ENCODE data around the gene NTSR2. TPM values are rescaled to one million over a fixed set of nuclear protein-coding genes. Genes with fewer than 3 reads are reported as not detected.

Gene NTSR2
- total RNA-seq, 1 experiment from 2014 or later = not detected

DNA sequence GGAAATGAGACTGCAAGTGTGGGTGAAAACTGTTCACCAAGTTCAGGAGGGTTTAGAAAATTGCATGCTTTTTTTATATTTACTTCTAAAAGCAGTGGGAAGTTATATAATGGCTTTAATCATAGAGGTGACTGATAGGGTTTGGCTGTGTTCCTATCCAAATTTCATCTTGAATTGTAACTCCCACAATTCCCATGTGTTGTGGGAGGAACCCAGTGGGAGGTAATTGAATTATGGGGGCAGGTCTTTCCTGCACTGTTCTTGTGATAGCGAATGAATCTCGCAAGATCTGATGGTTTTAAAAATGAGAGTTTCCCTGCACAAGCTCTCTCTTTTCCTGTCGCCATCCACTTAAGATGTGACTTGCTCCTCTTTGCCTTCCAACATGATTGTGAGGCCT, 35.7 kb upstream of the NTSR2 start:
- Mint-ChIP-seq H3K4me1 (ENCODE audit: insufficient read depth, unreplicated experiment) (peaks cover 7% of the 10 kb centered on the region), H3K9me3 (ENCODE audit: unreplicated experiment) (peaks cover 14% of the 10 kb centered on the region), H3K4me3 (ENCODE audit: unreplicated experiment) (no peak overlapping the region), H3K27me3 (ENCODE audit: insufficient read depth, unreplicated experiment) (no peaks in the 10 kb centered on the region), H3K27ac (ENCODE audit: low read depth, unreplicated experiment) (no peak overlapping the region), H3K36me3 (ENCODE audit: insufficient read depth, unreplicated experiment) (peaks cover 4% of the 10 kb centered on the region)
- no TSS peak for BruUV-seq (replicated peaks)
- TF ChIP-seq, protein P1, sequence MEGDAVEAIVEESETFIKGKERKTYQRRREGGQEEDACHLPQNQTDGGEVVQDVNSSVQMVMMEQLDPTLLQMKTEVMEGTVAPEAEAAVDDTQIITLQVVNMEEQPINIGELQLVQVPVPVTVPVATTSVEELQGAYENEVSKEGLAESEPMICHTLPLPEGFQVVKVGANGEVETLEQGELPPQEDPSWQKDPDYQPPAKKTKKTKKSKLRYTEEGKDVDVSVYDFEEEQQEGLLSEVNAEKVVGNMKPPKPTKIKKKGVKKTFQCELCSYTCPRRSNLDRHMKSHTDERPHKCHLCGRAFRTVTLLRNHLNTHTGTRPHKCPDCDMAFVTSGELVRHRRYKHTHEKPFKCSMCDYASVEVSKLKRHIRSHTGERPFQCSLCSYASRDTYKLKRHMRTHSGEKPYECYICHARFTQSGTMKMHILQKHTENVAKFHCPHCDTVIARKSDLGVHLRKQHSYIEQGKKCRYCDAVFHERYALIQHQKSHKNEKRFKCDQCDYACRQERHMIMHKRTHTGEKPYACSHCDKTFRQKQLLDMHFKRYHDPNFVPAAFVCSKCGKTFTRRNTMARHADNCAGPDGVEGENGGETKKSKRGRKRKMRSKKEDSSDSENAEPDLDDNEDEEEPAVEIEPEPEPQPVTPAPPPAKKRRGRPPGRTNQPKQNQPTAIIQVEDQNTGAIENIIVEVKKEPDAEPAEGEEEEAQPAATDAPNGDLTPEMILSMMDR (IDR thresholded peaks at IDR 0.05; ENCODE audit: unreplicated experiment) = no peak
- intact Hi-C loops (cut with micrococcal nuclease) = no loop called here
- DNase-seq (ENCODE audit: unreplicated experiment) = no peak
- CTCF ChIA-PET = interaction anchor here (1.0 to 1.6 kb wide), 6 partner anchors 13 to 25 kb away, joined by 3 to 8 read pairs (median 5); no protein-coding TSS in a partner anchor
- POLR2A ChIA-PET = no interaction called here

DNA sequence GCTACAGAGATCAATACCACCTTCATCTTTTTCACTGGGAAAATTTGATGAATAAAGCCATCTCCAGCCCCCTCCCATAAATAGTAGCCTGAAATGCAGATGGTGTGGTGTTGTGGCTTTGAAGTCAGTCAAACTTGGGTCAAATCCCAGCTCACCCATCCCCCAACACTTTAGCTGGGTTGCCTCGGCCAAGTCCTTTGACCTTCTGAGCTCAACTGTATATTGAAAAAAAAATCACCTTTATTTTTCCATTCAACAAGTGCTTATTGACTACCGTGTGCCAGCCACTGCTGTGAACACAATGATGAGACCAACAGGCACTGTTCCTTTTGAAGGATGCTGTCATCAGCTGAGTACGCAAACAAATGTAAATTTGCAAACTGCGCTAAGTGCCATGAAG, 35.1 kb upstream of the NTSR2 start:
- peaks cover 4% of the 10 kb centered on the region for H3K4me1 Mint-ChIP-seq (ENCODE audit: insufficient read depth, unreplicated experiment)
- H3K4me3 Mint-ChIP-seq (ENCODE audit: unreplicated experiment) = no peak overlapping the region
- no peak overlapping the region for H3K27ac Mint-ChIP-seq (ENCODE audit: low read depth, unreplicated experiment)
- no peak for DNase-seq (ENCODE audit: unreplicated experiment)
- intact Hi-C loops (cut with micrococcal nuclease) = no loop called here
- CTCF ChIA-PET = interaction anchor here (0.6 to 1.6 kb wide), 6 partner anchors 12 to 74 kb away, joined by 4 to 8 read pairs (median 4); no protein-coding TSS in a partner anchor
- no TSS peak for BruUV-seq (replicated peaks)
- POLR2A ChIA-PET = interaction anchor here (0.7 kb wide), 1 partner anchor 550 kb away, joined by 3 read pairs; the partner anchor contains the start of gene SLC66A3
- peaks cover 4% of the 10 kb centered on the region for H3K36me3 Mint-ChIP-seq (ENCODE audit: insufficient read depth, unreplicated experiment)
- peaks cover 14% of the 10 kb centered on the region for H3K9me3 Mint-ChIP-seq (ENCODE audit: unreplicated experiment)
- TF ChIP-seq, protein P1 (IDR thresholded peaks at IDR 0.05; ENCODE audit: unreplicated experiment) = no peak
- H3K27me3 Mint-ChIP-seq (ENCODE audit: insufficient read depth, unreplicated experiment) = no peaks in the 10 kb centered on the region

DNA sequence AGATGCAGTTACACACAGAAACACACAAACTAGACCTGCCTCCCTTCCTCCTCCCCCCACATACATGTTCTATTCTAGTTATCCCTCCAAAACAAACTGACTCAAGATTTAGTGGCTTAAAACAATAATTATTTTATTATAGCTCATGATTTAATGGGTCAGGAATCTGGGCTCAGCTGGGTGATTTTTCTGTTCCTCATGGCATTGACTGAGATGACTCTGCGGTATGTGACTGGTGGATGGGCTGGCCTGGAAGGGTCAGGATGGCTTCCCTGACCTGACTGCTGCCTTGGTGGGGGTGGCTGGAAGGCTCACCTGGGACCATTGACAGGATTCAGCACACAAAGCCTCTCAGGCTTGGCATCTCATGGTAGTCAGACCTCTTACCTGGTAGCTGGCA, 33.7 kb upstream of the NTSR2 start:
- CTCF ChIA-PET = interaction anchor here (1.4 kb wide), 1 partner anchor 11 kb away, joined by 3 read pairs; no protein-coding TSS in a partner anchor
- no peak overlapping the region for H3K27ac Mint-ChIP-seq (ENCODE audit: low read depth, unreplicated experiment)
- intact Hi-C loops (cut with micrococcal nuclease) = no loop called here

DNA sequence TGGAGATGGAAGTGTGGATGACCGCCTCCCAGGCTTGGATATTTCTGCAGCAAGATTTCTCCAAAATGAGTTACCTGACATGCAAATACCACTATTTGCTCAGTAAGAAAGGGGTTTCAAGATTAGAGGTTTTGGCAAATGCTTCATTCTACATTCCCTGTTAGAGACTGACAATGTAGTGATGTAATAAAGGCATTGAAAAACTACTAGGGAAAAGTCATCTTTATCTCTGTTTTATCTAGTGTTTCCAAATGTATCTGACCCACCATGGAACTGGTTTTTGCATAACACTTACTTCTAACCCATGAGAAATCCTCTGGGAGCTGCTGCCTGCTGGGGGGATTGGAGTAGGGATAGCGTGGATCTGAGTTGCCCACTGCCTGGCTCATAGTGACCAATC, 33.0 kb upstream of the NTSR2 start:
- DNase-seq (ENCODE audit: unreplicated experiment) = no peak
- CTCF ChIA-PET = interaction anchor here (1.4 kb wide), 1 partner anchor 10 kb away, joined by 3 read pairs; no protein-coding TSS in a partner anchor
- Mint-ChIP-seq H3K27ac (ENCODE audit: low read depth, unreplicated experiment) (no peak overlapping the region), H3K4me3 (ENCODE audit: unreplicated experiment) (no peak overlapping the region), H3K27me3 (ENCODE audit: insufficient read depth, unreplicated experiment) (no peaks in the 10 kb centered on the region), H3K9me3 (ENCODE audit: unreplicated experiment) (peaks cover 14% of the 10 kb centered on the region), H3K36me3 (ENCODE audit: insufficient read depth, unreplicated experiment) (peaks cover 4% of the 10 kb centered on the region), H3K4me1 (ENCODE audit: insufficient read depth, unreplicated experiment) (no peaks in the 10 kb centered on the region)
- no TSS peak for BruUV-seq (replicated peaks)
- TF ChIP-seq, protein P1 (IDR thresholded peaks at IDR 0.05; ENCODE audit: unreplicated experiment) = no peak
- intact Hi-C loops (cut with micrococcal nuclease) = no loop called here
- POLR2A ChIA-PET = no interaction called here

More for the DNA sequence above, 33.7 kb upstream of the NTSR2 start:
- H3K9me3 Mint-ChIP-seq (ENCODE audit: unreplicated experiment) = peaks cover 14% of the 10 kb centered on the region
- no peaks in the 10 kb centered on the region for H3K4me1 Mint-ChIP-seq (ENCODE audit: insufficient read depth, unreplicated experiment)
- H3K27me3 Mint-ChIP-seq (ENCODE audit: insufficient read depth, unreplicated experiment) = no peaks in the 10 kb centered on the region
- no peak for DNase-seq (ENCODE audit: unreplicated experiment)
- no peak overlapping the region for H3K4me3 Mint-ChIP-seq (ENCODE audit: unreplicated experiment)
- BruUV-seq (replicated peaks) = no TSS peak
- peaks cover 4% of the 10 kb centered on the region for H3K36me3 Mint-ChIP-seq (ENCODE audit: insufficient read depth, unreplicated experiment)
- TF ChIP-seq, protein P1 (IDR thresholded peaks at IDR 0.05; ENCODE audit: unreplicated experiment) = no peak
- POLR2A ChIA-PET = interaction anchor here (0.7 kb wide), 1 partner anchor 44 kb away, joined by 3 read pairs; no protein-coding TSS in a partner anchor

All from MCF 10A (cell line).